T1000 (cell line): ENCODE measurements around the gene NRDC.
A peak's percentile ranks its signal among the peaks of the same experiment; 100 is the strongest.

Experiments
- DNase-seq: peaks from one replicate; lab custom pipeline; 2025; ENCODE audit warnings: mixed read lengths; lab: John Stamatoyannopoulos, UW

NRDC gene, protein sequence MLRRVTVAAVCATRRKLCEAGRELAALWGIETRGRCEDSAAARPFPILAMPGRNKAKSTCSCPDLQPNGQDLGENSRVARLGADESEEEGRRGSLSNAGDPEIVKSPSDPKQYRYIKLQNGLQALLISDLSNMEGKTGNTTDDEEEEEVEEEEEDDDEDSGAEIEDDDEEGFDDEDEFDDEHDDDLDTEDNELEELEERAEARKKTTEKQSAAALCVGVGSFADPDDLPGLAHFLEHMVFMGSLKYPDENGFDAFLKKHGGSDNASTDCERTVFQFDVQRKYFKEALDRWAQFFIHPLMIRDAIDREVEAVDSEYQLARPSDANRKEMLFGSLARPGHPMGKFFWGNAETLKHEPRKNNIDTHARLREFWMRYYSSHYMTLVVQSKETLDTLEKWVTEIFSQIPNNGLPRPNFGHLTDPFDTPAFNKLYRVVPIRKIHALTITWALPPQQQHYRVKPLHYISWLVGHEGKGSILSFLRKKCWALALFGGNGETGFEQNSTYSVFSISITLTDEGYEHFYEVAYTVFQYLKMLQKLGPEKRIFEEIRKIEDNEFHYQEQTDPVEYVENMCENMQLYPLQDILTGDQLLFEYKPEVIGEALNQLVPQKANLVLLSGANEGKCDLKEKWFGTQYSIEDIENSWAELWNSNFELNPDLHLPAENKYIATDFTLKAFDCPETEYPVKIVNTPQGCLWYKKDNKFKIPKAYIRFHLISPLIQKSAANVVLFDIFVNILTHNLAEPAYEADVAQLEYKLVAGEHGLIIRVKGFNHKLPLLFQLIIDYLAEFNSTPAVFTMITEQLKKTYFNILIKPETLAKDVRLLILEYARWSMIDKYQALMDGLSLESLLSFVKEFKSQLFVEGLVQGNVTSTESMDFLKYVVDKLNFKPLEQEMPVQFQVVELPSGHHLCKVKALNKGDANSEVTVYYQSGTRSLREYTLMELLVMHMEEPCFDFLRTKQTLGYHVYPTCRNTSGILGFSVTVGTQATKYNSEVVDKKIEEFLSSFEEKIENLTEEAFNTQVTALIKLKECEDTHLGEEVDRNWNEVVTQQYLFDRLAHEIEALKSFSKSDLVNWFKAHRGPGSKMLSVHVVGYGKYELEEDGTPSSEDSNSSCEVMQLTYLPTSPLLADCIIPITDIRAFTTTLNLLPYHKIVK

DNA sequence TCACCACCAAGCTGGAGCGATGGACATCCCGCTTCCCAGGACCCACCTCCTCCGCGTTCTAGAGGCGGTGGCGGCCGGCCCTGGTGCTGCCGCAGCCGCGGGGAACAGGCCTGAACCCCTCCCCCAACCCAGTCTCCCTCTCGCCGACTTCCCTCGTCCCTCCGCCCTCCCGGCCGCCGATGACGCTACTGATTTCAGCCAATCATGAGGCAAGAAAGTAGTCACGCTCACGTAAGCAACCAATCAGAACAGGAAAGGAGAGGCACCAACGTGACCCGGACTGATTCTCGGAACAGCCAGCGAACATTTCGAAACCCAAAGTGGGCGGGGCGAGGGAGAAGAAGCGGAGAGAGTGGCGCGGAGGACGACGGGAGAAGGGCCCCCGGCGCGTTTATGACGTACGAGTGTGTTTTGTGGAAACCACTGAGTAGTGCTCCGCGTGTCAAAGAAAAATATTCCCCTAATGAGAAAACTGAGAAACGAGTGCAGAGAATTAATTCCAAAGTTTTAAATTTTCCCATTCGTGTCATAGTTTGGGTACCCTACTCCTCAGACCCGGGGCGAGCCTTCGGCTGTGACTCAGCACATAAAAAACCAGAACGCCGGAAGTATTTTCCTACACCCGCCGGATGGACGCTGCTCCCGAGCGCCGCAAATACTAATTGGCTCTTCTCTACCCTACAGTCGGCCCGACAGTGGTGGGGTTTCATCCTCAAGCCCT, at the start of gene NRDC:
TSS of gene NRDC (minus strand) at position 112 of the 721 bp plus-strand sequence. CDS start 112 bp downstream, outside the sequence.
- DNase-seq, result peak; percentile 99

DNA sequence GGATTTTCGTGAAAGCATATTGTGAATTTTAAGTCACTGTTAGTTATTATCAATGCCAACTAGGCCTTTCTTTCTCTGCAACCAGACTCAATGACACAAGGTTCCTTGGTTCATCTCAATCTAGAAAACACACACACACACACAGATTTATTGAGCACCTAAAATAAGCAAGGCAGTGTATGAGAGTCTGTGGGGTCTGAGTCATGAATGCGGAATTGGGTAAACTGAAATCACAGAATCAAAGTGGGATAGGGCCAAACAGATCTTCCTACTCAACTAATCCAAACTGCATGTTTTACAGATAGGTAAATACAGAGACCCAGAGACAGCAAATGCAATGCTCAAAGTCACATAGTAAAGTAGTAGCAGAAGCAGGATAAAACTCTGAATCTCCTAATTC, 48.5 kb upstream of the NRDC start:
- no peak for DNase-seq

DNA sequence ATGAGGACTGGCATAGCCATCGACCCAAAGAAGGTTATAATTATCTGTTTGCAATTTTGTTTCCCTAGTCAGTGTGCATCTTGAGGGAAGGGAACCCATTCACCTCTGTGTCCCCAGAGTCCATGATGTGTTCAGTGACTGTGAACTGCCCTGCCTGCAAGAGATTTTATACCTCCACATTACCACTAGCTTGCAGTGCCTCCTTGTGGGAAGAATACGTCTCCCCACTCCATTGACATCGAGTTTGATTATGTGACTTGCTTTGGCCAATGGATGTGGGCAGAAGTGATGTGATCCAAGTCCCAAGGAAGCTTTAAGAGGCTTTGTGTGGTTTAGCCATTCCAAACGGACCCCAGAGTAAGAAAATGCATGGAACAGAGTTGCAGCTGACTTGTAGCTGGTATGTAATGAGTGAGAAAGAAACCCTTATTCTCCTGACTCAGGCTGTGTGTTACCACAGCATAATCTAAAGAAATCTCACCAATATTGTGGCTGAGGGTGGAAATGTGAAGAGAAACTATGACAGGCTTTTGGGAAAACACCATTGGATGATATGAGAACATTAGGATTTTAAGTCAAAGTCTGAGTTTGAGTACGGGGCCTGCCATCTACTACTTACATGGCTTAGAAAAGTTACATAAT, 47.8 kb upstream of the NRDC start:
- no peak for DNase-seq

DNA sequence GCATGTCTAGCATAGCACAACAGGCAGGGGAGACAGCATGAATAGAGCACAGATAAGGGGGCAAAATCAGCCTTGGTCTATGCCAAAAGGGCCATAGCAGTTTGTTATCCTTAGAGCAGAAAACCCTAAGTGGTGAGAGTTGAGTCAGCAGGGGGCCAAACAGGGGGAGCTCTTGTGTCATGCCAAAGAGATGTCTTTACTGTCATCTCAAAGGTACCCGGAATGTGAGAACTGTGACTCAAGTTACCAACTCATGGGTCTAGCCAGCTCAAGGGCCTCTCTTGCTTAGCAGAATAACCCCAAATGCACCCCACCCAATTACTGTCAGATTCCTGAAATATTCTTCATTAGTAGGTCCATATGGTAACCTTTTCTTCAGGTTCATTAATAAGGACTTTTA, 45.9 kb upstream of the NRDC start:
- peak; percentile 57 for DNase-seq

DNA sequence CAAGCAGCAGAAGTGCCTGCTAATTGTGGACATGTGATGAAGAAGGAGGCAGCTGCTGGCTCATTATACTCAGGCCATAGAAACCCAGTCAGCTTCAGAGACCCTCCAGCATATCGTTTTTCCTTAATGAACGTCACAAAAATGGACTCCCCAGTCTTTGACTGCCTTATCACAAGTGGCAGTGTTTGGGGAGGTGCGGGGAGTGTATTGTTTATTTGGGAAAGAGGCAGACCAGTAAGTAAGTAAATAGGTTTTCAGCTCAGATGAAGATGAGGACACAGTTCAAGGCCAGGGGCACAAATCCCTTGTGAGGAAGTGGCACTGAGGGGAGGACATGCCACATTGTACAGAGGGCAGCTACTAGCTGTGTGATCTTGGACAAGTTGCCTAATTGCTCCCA, 43.5 kb upstream of the NRDC start:
- no peak for DNase-seq

DNA sequence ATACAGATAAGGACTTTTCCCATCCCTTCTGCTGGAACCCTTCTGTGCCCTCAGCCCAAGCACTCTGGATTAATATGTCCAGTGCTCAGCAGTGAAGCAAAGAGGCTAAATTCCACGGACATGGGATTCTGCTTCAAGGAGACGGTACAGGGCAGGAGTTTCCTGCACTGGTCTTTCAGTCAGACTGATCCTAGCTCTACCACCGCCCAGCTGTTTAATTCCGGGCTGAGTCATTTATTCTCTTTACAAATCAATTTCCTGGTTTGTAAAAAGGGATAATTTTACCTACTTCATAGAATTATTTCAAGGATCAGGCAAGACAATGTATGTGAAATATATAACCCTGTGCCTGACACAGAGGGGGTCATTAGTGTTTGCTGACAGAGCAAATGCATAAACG, 41.6 kb upstream of the NRDC start:
- no peak for DNase-seq

DNA sequence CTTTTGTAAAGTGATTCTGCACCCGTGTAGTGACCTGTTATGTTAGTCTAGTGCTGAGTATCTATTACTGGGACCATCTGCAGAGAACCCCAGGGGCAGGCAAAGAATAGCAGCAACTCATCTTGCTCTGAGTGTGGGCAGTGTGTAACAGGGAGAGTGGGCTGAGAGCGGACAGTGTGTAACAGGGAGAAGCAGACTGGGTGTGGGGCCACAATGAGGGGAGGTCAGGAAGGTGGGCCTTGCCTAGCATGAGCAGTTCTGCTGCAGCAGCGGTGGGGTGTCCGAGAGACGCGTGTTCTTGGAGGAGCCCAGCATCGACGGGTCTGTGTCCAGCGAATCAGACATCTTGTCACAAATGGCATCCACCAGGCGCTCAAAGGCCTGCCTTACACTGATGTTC, 41.2 kb upstream of the NRDC start:
- no peak for DNase-seq

DNA sequence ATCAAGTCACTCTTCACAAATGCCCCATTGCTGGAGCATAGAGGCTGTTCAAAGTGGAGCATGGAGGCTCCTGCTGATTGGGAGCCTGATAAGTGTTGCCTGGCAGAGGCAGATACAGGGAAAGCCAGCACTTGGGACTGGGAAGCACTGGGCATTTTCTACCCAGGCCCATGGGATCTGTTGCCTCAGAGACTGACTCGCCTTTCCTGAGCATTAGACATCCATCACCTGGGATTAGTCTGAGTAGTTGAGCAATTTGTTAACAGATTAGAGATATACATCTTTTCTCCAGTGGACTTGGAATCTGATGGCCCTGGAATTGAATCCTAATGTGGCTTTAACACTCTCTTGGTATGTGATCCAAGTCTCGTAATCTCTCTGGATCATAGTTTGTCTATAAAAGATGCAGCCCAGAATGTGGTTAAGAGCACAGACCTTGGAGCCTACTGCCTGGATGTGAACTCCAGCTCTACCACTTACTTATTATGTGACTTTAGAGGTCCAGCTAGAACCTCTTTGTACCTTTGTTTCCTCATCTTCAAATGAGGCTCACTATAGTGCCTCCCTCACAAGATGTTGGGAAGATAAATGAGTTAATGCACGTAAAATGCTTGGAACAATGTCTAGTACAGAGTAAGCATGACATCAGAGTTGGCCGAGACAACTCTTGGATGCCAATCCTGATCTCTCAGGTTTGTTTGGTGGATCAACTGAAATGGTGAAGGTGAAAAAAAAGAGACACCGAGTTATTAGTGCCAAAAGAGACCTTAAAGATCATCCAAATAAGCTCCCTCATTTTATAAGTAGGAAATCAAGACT, 38.3 kb upstream of the NRDC start:
- DNase-seq, result no peak

DNA sequence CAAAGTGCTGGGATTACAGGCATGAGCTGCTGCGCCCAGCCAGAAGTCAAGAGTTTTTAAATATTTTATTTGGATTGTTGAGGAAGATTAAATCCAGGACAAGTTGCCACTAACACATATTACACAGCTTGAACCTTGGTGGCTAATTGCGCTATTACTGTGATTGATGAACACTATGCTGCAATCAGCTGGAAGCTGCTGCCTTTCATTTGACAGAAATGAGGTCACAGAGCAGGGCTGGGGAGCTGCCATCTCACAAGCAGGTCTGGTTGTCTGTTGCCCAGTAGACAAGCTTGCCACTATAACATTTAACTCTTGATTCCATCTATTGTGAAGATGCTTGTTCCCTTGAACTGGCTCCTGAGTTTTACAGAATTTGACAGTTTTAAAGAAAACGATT, 37.4 kb upstream of the NRDC start:
- no peak for DNase-seq

DNA sequence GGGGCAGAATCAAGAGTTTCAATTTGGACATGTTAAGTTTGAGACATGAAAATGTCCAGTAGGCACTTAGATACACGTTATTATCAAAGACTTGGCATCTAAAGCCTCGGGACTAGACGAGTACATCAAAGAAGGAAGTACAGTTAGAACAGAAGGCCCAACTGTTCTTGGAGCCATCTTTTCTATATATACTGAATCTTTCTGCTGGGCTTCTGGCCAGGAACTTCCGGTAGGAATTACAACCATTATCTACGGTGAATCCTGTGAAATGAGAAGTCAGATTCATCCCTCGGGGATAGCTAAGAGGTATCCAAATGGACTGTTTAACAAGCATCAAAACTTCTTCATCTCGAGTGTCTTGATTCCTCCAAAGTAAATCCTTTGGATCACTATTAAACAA, 34.4 kb upstream of the NRDC start:
- no peak for DNase-seq

DNA sequence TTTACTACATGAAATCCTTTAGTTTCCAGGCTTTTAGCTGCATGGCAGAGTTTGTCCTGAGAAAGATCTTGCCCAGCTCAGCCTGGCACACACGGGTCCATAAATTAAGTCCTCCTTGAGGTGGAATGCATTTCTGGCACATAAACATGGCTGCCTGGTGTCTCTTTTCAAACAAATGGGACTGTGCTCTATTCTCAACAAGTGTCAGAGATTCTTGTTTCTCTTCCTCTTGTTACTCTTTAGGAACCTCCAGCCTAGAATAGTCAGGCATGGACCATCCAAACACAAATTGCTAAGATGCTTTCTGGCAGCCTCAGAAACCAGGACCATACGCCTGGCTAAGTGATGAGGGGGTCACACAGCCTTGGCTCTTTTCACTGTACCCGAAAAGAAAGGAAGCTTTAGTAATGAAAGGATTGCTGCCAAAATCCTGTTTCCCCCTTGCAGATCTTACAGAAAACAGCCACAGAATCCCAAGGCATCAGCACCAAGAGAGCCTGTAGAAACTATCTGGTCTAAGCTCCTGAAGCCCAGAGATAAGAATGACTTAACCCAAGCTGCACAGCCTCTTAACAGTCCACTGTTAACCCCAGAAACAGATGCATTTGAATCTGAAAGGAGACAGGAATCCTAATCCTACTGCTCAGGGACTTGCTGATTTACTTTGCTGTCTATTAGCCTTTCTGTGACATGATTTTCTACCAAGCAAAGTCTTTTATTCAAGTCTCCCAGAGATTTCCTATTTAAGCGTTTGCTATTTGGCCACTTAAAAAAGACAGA, 31.9 kb upstream of the NRDC start:
- DNase-seq, result no peak

DNA sequence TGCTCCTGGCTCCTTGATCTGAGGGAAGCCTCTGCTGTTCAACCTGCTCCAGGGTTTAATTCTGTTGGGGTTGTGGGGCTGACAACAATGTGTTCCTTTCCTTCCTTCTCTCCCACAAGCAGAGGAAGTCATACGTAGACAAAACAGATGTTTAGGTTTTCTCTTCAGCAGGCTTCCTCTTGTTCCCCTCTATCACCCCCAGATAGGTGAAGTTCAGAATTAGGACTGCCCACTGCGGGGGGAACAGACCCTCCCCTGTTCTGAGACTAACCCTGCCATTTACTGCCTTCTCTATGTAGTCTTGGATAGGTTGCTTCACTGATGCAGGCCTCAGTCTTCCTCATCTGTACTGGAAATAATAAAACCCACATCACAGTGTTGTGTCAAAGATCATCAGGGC, 30.0 kb upstream of the NRDC start:
- DNase-seq, result no peak

DNA sequence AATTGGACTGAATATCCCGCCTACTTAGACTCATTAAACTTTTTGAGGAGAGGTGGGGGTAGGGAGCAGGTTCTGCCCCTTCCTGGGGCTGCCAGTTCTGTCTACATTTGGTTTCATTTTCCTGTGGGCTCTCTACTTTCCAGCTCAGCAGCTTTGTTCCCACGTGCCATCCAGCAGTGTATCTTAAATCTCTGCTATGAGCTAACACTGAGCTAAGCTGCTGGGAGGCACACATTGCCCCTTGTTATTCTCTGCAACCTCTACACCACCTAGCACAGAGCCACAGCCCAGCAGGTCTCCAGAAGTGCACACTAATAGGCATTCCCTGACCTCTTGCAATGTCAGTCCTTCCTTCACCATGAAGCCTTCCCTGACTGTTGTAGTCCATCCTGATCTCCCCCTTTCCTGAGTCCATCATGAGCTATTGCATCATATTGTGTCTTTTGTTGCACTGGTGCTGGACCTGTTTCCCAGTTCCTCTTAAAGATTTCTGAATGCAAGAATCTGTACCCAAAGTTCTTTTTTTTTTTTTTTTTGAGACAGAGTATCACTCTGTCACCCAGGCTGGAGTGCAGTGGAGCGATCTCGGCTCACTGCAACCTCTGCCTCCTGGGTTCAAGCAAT, 28.7 kb upstream of the NRDC start:
- no peak for DNase-seq

DNA sequence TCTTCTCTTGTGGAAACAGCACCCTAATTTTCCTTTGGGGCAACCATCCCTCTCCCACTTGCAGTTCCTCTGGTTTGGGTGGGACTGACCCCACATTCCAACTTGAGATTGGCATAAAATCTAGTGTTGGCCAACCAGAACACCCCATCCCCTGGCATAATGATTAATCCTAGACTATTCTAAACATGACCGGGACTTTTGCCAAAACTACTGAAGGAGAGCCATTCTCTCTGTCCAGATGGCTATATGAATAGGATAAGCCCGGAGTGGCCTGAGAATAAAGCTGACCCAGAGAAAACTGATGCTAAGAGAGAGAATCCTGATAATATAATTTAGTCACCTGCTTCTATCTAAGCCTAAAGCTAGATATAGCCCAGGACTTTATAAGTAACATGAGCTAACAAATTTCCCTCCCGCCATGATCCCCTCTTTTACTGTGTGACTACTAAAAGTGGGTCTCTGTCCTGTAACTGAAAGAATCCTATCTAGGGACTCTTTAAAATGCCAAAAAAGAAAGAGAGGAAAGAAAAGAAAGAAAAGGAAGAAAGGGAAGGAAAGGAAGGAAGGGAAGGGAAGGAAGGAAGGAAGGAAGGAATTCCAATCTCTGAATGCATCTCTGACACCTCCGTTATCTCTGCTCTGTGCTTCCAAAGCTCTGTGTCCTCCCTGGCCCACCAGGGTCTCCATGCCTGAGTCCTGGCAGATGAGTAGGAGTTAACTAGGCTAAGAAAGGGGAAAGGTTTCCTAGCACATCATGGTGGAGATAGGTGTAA, 28.0 kb upstream of the NRDC start:
- DNase-seq, result no peak

DNA sequence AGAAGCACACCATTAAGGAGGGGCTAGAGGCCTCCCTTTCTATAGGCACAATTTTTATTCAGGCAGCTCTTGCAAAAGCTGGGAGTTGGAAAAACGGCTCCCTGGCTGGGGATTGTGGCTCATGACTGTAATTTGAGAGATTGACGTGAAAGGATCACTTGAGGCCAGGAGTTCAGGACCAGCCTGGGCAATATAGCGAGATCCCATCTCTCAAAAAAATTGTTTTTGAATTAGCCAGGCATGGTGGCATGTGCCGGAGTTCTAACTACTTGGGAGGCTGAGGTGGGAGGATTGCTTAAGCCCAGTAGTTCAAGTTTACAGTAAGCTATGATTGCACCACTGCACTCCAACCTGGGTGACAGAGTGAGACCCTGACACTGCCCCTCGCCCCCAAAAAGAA, 23.9 kb upstream of the NRDC start:
- DNase-seq, result no peak

DNA sequence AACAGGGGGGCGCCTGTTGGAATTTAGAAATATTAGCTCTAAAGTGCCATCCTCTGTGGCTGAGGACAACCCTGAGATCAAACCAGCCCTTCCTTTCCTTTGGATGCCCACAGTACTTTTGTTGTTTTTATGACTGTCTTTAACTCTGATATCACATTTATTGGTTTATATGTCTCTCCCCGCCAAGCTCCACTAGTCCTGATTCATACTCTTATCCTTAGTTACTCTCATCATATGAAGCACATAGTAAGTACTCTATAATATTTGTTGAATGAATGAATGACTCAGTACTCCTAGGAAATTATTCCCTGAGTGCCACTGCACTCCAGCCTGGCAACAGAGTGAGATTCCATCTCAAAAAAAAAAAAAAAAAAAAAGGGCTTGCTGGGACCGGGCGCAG, 22.6 kb upstream of the NRDC start:
- DNase-seq, result no peak

DNA sequence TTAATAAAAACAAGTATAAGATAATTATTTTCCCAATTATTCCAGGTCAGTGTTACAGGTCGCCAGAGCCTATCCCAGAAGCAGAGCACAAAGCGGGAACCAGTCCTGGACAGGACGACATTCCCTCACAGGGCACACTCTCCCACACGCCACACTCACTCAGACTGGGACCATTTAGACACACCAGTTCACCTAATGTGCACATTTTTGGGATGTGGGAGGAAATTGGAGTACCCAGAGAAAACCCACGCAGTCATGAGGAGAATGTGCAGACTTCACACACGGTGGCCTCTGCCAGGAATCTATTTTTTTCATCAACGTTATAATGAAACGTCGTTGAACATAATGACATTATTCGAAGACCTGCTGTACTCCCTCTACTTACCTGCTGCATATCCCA, 20.5 kb upstream of the NRDC start:
- no peak for DNase-seq

DNA sequence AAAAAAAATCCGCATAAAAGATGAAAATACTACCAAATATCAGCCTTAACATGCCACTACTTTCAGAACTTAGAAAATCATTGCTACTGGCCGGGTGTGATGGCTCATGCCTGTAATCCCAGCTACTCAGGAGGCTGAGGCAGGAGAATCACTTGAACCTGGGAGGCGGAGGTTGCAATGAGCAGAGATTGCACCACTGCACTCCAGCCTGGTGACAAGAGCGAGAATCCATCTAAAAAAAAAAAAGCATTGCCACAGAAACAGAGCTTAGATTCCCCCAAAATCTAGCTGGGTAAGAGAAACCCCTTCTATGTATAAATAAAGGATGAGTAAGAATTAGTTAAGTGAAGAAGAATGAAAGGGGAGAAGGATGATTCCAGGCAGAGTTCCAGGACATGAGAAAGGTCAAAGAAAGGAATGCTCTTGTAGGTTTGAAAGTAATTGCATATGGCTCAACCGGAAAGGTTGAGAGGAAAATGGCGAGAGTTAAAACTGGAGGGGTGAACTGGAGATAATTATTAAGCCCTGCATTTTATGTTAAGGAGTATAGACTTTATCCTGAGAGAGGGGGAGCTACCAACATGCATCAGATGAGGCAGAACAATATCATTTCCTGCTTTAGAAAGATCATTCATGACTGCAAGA, 19.7 kb upstream of the NRDC start:
- peak; percentile 10 for DNase-seq
